AG04450 (cell line): ENCODE data around the gene SFMBT2. TPM values are rescaled to one million over a fixed set of nuclear protein-coding genes. Genes with fewer than 3 reads are reported as not detected.

ENCODE experiments used
- CTCF ChIA-PET: fragments of 300-600, 350-600 bp; formaldehyde crosslinking; extraction: SDS; loops from one replicate; lab custom pipeline; 2022; ENCODE audit warnings: antibody characterized with exemption, inconsistent platforms; lab: Charles Lee
- POLR2A ChIA-PET: fragments of 350-600 bp; formaldehyde crosslinking; extraction: SDS; loops from one replicate; lab custom pipeline; 2021; ENCODE audit warnings: antibody characterized with exemption, inconsistent platforms; lab: Yijun Ruan, JAX
- DNase-seq: peaks from one replicate; pipeline ENCODE4 v3.0.0-alpha.2; 2011; ENCODE audit warnings: low read depth, low spot score
- H3K27ac ChIP-seq: one replicate; pipeline ENCODE4 v1.5.1; 2012; ENCODE audit warnings: low read depth, low read length, control low read depth
- H3K27me3 ChIP-seq: one replicate; pipeline ENCODE4 v1.6.0; 2012; ENCODE audit warnings: low read length; ENCODE audit not compliant: control insufficient read depth, insufficient read depth
- H3K4me3 ChIP-seq: 2 replicates; pipeline ENCODE4 v1.5.1; 2011; ENCODE audit warnings: mild to moderate bottlenecking, low read depth, low read length, control low read depth
- H3K9me3 ChIP-seq: 2 replicates; pipeline ENCODE4 v1.5.1; 2012; ENCODE audit warnings: low read length; ENCODE audit not compliant: control insufficient read depth, insufficient read depth
- CTCF ChIP-seq: IDR thresholded peaks from 2 replicates; pipeline ENCODE4 v1.5.1; 2011; ENCODE audit warnings: low read depth, low read length, control low read depth, inconsistent platforms
- polyA plus RNA-seq: library from polyadenylated mRNA; depleted of rRNA; stranded (reverse); fragments of >200 nt; gene quantifications from 2 replicates; pipeline ENCODE4 v1.2.3, GENCODE V29; 2011

The SFMBT2 gene
- polyA plus RNA-seq, 1 experiment, result 1.4 TPM

GRCh38 chr10:7340179-7340874, 70.5 kb downstream of the SFMBT2 start:
- no peak overlapping the region for H3K27ac ChIP-seq
- no peak for TF ChIP-seq CTCF
- H3K4me3 ChIP-seq, result no peak overlapping the region
- H3K9me3 ChIP-seq, result no peaks in the 10 kb centered on the region; the same call in none of the 2 replicates
- CTCF ChIA-PET, result no interaction called here
- no peak for DNase-seq
- no peaks in the 10 kb centered on the region for H3K27me3 ChIP-seq
- POLR2A ChIA-PET, result no interaction called here

DNA sequence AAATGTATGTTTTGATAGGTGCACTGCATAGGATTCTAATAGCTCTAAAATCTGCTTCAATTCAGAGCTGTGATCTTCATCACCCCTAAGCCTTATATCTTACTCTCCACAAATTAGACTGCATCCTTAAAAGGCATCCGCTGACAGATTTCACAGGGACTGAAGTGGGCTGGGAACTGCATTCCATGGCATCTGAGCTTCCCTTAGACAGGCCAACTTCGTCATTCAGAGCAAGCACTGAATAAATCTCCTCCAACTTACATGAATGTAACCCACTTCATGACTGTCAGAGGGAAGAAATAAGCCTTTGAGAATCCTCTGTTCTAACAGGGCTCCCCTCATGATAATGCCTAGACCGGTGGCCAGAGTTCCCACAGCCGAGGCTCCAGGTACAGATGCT, 71.3 kb downstream of the SFMBT2 start:
- Histone ChIP-seq H3K9me3 (no peaks in the 10 kb centered on the region; the same call in none of the 2 replicates), H3K27me3 (no peaks in the 10 kb centered on the region), H3K27ac (no peak overlapping the region), H3K4me3 (no peak overlapping the region)
- DNase-seq, result no peak
- TF ChIP-seq CTCF, result no peak
- ChIA-PET POLR2A (no interaction called here), CTCF (no interaction called here)

GRCh38 chr10:7338469-7338868, 72.4 kb downstream of the SFMBT2 start:
- no peak for TF ChIP-seq CTCF
- ChIA-PET POLR2A (no interaction called here), CTCF (no interaction called here)
- Histone ChIP-seq H3K9me3 (peaks cover 3% of the 10 kb centered on the region), H3K27ac (no peak overlapping the region), H3K27me3 (no peaks in the 10 kb centered on the region), H3K4me3 (no peak overlapping the region)
- no peak for DNase-seq

GRCh38 chr10:7337431-7338171, 73.2 kb downstream of the SFMBT2 start:
- ChIA-PET POLR2A (no interaction called here), CTCF (no interaction called here)
- Histone ChIP-seq H3K27me3 (no peaks in the 10 kb centered on the region), H3K9me3 (peaks cover 3% of the 10 kb centered on the region), H3K27ac (no peak overlapping the region), H3K4me3 (no peak overlapping the region)
- no peak for DNase-seq
- no peak for TF ChIP-seq CTCF

DNA sequence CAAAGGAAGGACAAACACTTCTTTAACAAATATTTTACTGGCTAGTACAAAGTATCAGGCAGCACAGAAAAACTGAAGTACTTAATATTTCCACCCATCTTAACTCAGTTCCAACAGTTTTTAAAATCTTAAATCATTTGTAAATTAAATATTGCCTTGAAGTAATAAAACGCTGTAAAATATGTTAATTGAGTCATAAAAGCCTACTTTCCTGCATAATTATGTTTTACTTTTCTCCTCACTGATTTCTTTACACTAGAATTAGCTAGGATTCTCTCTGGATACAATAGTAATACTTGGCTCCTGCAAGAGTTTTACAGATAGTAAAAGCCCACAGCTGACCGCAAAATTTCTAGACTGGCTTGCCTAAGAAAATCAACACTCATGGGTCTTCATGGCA, 74.9 kb downstream of the SFMBT2 start:
- Histone ChIP-seq H3K9me3 (peaks cover 3% of the 10 kb centered on the region), H3K4me3 (no peak overlapping the region), H3K27ac (no peak overlapping the region), H3K27me3 (no peaks in the 10 kb centered on the region)
- CTCF ChIA-PET, result no interaction called here
- DNase-seq, result no peak
- POLR2A ChIA-PET, result no interaction called here
- TF ChIP-seq CTCF, result no peak
